B cell (primary cell): ENCODE measurements around the gene FLNB. TPM values are rescaled to one million over a fixed set of nuclear protein-coding genes. Genes with fewer than 3 reads are reported as not detected.

Experiments
- ATAC-seq: fragments of 200-7000 bp; cut with Tn5 transposase; one replicate; pipeline ENCODE4 v1.10.0; 2021; ENCODE audit warnings: low read depth, mild to moderate bottlenecking, moderate number of reproducible peaks, moderate library complexity
- CTCF ChIA-PET: fragments of 350-600 bp; sonication (Branson Sonifier 250); formaldehyde crosslinking; loops from one replicate; lab custom pipeline; 2021; ENCODE audit warnings: antibody characterized with exemption, inconsistent platforms; lab: Charles Lee
- POLR2A ChIA-PET: fragments of 350-600 bp; sonication (Branson Sonifier 250); formaldehyde crosslinking; loops from one replicate; lab custom pipeline; 2021; ENCODE audit warnings: antibody characterized with exemption; lab: Charles Lee
- DNase-seq: peaks from one replicate; pipeline ENCODE4 v3.0.0; 2013
- H2AFZ ChIP-seq: 2 replicates; pipeline ENCODE4 v1.6.1; 2012; ENCODE audit warnings: mild to moderate bottlenecking, low read depth, low read length; ENCODE audit not compliant: insufficient read depth, poor library complexity, severe bottlenecking
- H3K27ac ChIP-seq, 2 donors: 1 replicate in 1 of 2; 2 replicates in 1 of 2; pipeline ENCODE4 v1.5.1; 2012 to 2013; ENCODE audit warnings: low read length in 2 of 2, mild to moderate bottlenecking in 2 of 2, moderate library complexity in 1 of 2
- H3K27me3 ChIP-seq, 4 experiments: fragments of 200-600 bp in 1 of 4; sonication (generic) in 1 of 4; replicated peaks in 1 of 4; 1 replicate in 2 of 4; 2 replicates in 2 of 4; pipeline versions ENCODE4 v1.6.1 to v1.7.0; 2013 to 2016; ENCODE audit warnings: low read length in 3 of 4, mild to moderate bottlenecking in 2 of 4, mixed read lengths in 1 of 4, moderate library complexity in 1 of 4; ENCODE audit not compliant: insufficient read depth in 4 of 4, control insufficient read depth in 3 of 4; ENCODE audit errors: control extremely low read depth in 1 of 4
- H3K36me3 ChIP-seq, 2 experiments: replicated peaks in 1 of 2; 1 replicate in 1 of 2; 2 replicates in 1 of 2; pipeline versions ENCODE4 v1.6.1 to v1.7.1; 2013; ENCODE audit warnings: low read length in 1 of 2; ENCODE audit not compliant: insufficient read depth in 2 of 2, control insufficient read depth in 1 of 2; ENCODE audit errors: control extremely low read depth in 1 of 2, extremely low read depth in 1 of 2
- H3K4me1 ChIP-seq, 2 donors: fragments of 200-600 bp in 1 of 2; sonication (generic) in 1 of 2; 1 replicate in 1 of 2; 2 replicates in 1 of 2; pipeline versions ENCODE4 v1.5.1 to v1.6.1; 2013 to 2017; ENCODE audit warnings: low read length in 2 of 2; ENCODE audit not compliant: control insufficient read depth in 2 of 2, insufficient read depth in 2 of 2
- H3K4me2 ChIP-seq: replicated peaks from 2 replicates; pipeline ENCODE3; 2012; ENCODE audit warnings: mild to moderate bottlenecking, low read depth, low read length; ENCODE audit not compliant: poor library complexity, severe bottlenecking
- H3K4me3 ChIP-seq, 5 experiments: fragments of 200-600 bp in 1 of 5; sonication (generic) in 1 of 5; 1 replicate in 3 of 5; 2 replicates in 2 of 5; pipeline versions ENCODE4 v1.5.1 to v1.7.0; 2011 to 2016; ENCODE audit warnings: low read length in 4 of 5, mild to moderate bottlenecking in 4 of 5, low read depth in 2 of 5, control low read depth in 1 of 5, moderate library complexity in 1 of 5; ENCODE audit not compliant: insufficient read depth in 1 of 5; ENCODE audit errors: control extremely low read depth in 1 of 5, extremely low read depth in 1 of 5
- H3K79me2 ChIP-seq: fragments of 200-600 bp; sonication (generic); one replicate; pipeline ENCODE4 v1.6.0; 2016; ENCODE audit warnings: low read length; ENCODE audit not compliant: control insufficient read depth, insufficient read depth
- H3K9ac ChIP-seq: fragments of 200-600 bp; sonication (generic); 2 replicates; pipeline ENCODE4 v1.6.1; 2017; ENCODE audit warnings: mild to moderate bottlenecking, low read length, moderate library complexity
- H3K9me3 ChIP-seq, 3 donors: one replicate each; pipeline versions ENCODE4 v1.6.1 to v1.7.1; 2013; ENCODE audit warnings: low read length in 2 of 3; ENCODE audit not compliant: control insufficient read depth in 2 of 3, insufficient read depth in 1 of 3; ENCODE audit errors: control extremely low read depth in 1 of 3
- H4K20me1 ChIP-seq: 2 replicates; pipeline ENCODE4 v1.6.0; 2012; ENCODE audit warnings: mild to moderate bottlenecking, low read length; ENCODE audit not compliant: insufficient read depth, control insufficient read depth, poor library complexity, severe bottlenecking
- H3K27ac Mint-ChIP-seq: one replicate; pipeline ENCODE4 v1.8.0; 2021; ENCODE audit warnings: mixed read lengths
- H3K27me3 Mint-ChIP-seq: one replicate; pipeline ENCODE4 v1.8.0; 2021; ENCODE audit warnings: mixed read lengths
- H3K4me1 Mint-ChIP-seq: one replicate; pipeline ENCODE4 v1.8.0; 2021; ENCODE audit warnings: mixed read lengths
- H3K4me3 Mint-ChIP-seq: one replicate; pipeline ENCODE4 v1.8.0; 2021; ENCODE audit warnings: mixed read lengths
- H3K9me3 Mint-ChIP-seq: one replicate; pipeline ENCODE4 v1.8.0; 2022; ENCODE audit warnings: mixed read lengths; ENCODE audit not compliant: insufficient read depth
- CTCF ChIP-seq: fragments of 200-600 bp; IDR thresholded peaks from one replicate; pipeline ENCODE4 v1.8.0; 2022; ENCODE audit warnings: antibody characterized with exemption, mild to moderate bottlenecking
- EZH2 ChIP-seq: IDR thresholded peaks from 2 replicates; pipeline ENCODE4 v1.6.1; 2012; ENCODE audit warnings: borderline replicate concordance, low read depth, mild to moderate bottlenecking, moderate library complexity, low read length; ENCODE audit not compliant: insufficient read depth, poor library complexity, severe bottlenecking
- WGBS: methylation state at CpG from one replicate; pipeline ENCODE4 v1.1.5; 2013; ENCODE audit warnings: missing lambda C conversion rate; ENCODE audit not compliant: insufficient coverage; 5-methylcytosine and 5-hydroxymethylcytosine counted together
- intact Hi-C: fragments of 100-400 bp; cut with micrococcal nuclease; formaldehyde crosslinking; loops from one replicate; pipeline ENCODE4 v1.10.0; 2022
- polyA plus RNA-seq: library from polyadenylated mRNA; depleted of rRNA; stranded (reverse); fragments of >200 nt; gene quantifications from 2 replicates; pipeline ENCODE4 v1.2.3, GENCODE V29; 2012
- total RNA-seq, 2 donors: library from RNA; stranded (reverse); fragments of 120-200 nt in 1 of 2; gene quantifications; 1 replicate in 1 of 2; 2 replicates in 1 of 2; pipeline versions ENCODE4 v1.2.3 to v1.2.4, GENCODE V29; 2013 to 2022

FLNB gene
- total and polyA plus RNA-seq, 2 donors (not counting 1 experiment from before 2014, with no cell fraction given): 25.5 to 28.3 TPM

GRCh38 chr3:58041182-58041825 lies 33.1 kb downstream of the FLNB start:
- 32% methylated on average over 5 of the region's 5 CpGs for WGBS
- Mint-ChIP-seq H3K4me3 (no peak overlapping the region), H3K27me3 (no peaks in the 10 kb centered on the region), H3K27ac (no peak overlapping the region), H3K9me3 (no peaks in the 10 kb centered on the region), H3K4me1 (peaks cover 35% of the 10 kb centered on the region)
- H4K20me1 ChIP-seq: peaks cover 32% of the 10 kb centered on the region
- intact Hi-C loops: no loop called here
- no peaks in the 10 kb centered on the region for H3K9me3 ChIP-seq
- TF ChIP-seq EZH2 (no peak), CTCF (no peak)
- ChIA-PET POLR2A (interaction anchor here (0.6 kb wide), 1 partner anchor 1124 kb away, joined by 4 read pairs; no protein-coding TSS in a partner anchor), CTCF (interaction anchor here (1.1 kb wide), 1 partner anchor 13 kb away, joined by 3 read pairs; no protein-coding TSS in a partner anchor)
- no peak for ATAC-seq
- H3K27me3 ChIP-seq: no peaks in the 10 kb centered on the region
- no peak for DNase-seq
- H2AFZ ChIP-seq: no peak overlapping the region
- no peak overlapping the region for H3K4me3 ChIP-seq
- H3K79me2 ChIP-seq: peaks cover 71% of the 10 kb centered on the region
- peaks cover 26 to 27% of the 10 kb centered on the region in 2 donors for H3K4me1 ChIP-seq
- no peaks in the 10 kb centered on the region for H3K36me3 ChIP-seq
- H3K9ac ChIP-seq: no peak overlapping the region
- H3K4me2 ChIP-seq: no peak overlapping the region
- no peak overlapping the region for H3K27ac ChIP-seq

- Histone ChIP-seq H2AFZ (no peak overlapping the region), H4K20me1 (peaks cover 32% of the 10 kb centered on the region), H3K4me1 (peaks cover 26 to 27% of the 10 kb centered on the region in 2 donors), H3K79me2 (peaks cover 66% of the 10 kb centered on the region), H3K27ac (no peak overlapping the region), H3K36me3 (no peaks in the 10 kb centered on the region), H3K9me3 (no peaks in the 10 kb centered on the region), H3K4me3 (no peak overlapping the region), H3K4me2 (no peak overlapping the region), H3K27me3 (no peaks in the 10 kb centered on the region), H3K9ac (no peak overlapping the region)
- Mint-ChIP-seq H3K4me1 (peaks cover 33% of the 10 kb centered on the region), H3K4me3 (no peak overlapping the region), H3K9me3 (no peaks in the 10 kb centered on the region), H3K27me3 (no peaks in the 10 kb centered on the region), H3K27ac (no peak overlapping the region)
- intact Hi-C loops: no loop called here
- ATAC-seq: no peak
- TF ChIP-seq EZH2 (no peak), CTCF (no peak)
- no peak for DNase-seq
- ChIA-PET CTCF (interaction anchor here (1.1 kb wide), 1 partner anchor 12 kb away, joined by 3 read pairs; no protein-coding TSS in a partner anchor), POLR2A (interaction anchor here (0.6 kb wide), 1 partner anchor 1124 kb away, joined by 4 read pairs; no protein-coding TSS in a partner anchor)
- 14% methylated on average over 1 of the region's 2 CpGs for WGBS
Measured at GRCh38 chr3:58041826-58042324, 33.7 kb downstream of the FLNB start.
